Naive thymus-derived CD8-positive, alpha-beta T cell (primary cell): Measurements from ENCODE around the gene CAPZA2. TPM values are rescaled to one million over a fixed set of nuclear protein-coding genes. Genes with fewer than 3 reads are reported as not detected.
"Not testable (repeated sequence)": the region's sequence is repeated elsewhere in the genome, so short reads cannot be mapped to it uniquely, and the experiment has no call there.

Source experiments
- ATAC-seq, 2 donors: fragments of 150-1000 bp; cut with Tn5 transposase in 1 of 2; sonication (Bioruptor Pico), chemical (Tn5 transposase) in 1 of 2; 1 replicate in 1 of 2; 2 replicates in 1 of 2; pipeline ENCODE4 v1.10.0; 2021; ENCODE audit warnings: mild to moderate bottlenecking in 2 of 2, moderate library complexity in 2 of 2
- POLR2A ChIA-PET: fragments of 350-600 bp; sonication (Branson Sonifier 250); formaldehyde crosslinking; loops from one replicate; lab custom pipeline; 2021; ENCODE audit warnings: antibody characterized with exemption; lab: Charles Lee
- DNase-seq, 10 donors: peaks; one replicate each; pipeline versions ENCODE4 v3.0.0 to v3.0.0-alpha.2; 2020 to 2022
- H3K27ac Mint-ChIP-seq, 10 donors: one replicate each; pipeline ENCODE4 v1.8.0; 2020 to 2022; ENCODE audit warnings: mild to moderate bottlenecking in 10 of 10, mixed read lengths in 10 of 10, moderate library complexity in 4 of 10, inconsistent platforms in 1 of 10
- H3K27me3 Mint-ChIP-seq, 5 donors: one replicate each; pipeline ENCODE4 v1.8.0; 2021 to 2022; ENCODE audit warnings: mixed read lengths in 5 of 5
- H3K36me3 Mint-ChIP-seq, 3 donors: one replicate each; pipeline ENCODE4 v1.8.0; 2020 to 2022; ENCODE audit warnings: mixed read lengths in 3 of 3, mild to moderate bottlenecking in 2 of 3, inconsistent platforms in 1 of 3
- H3K4me1 Mint-ChIP-seq, 4 donors: one replicate each; pipeline ENCODE4 v1.8.0; 2021 to 2022; ENCODE audit warnings: mixed read lengths in 4 of 4
- H3K4me3 Mint-ChIP-seq, 10 donors: one replicate each; pipeline ENCODE4 v1.8.0; 2020 to 2022; ENCODE audit warnings: mild to moderate bottlenecking in 10 of 10, mixed read lengths in 10 of 10, moderate library complexity in 6 of 10, inconsistent platforms in 1 of 10
- H3K9me3 Mint-ChIP-seq, 9 donors: one replicate each; pipeline ENCODE4 v1.8.0; 2020 to 2022; ENCODE audit warnings: mixed read lengths in 9 of 9, mild to moderate bottlenecking in 3 of 9, inconsistent platforms in 1 of 9, moderate library complexity in 1 of 9
- polyA plus RNA-seq, 3 donors: library from polyadenylated mRNA; unstranded; fragments of 300-500 nt; fragmentation: Illumina TruSeq; gene quantifications; one replicate each; pipeline ENCODE4 v1.2.3, GENCODE V29; 2021
- total RNA-seq, 8 experiments: library from RNA in 2 of 8; stranded (reverse) in 2 of 8; gene quantifications; one replicate each; pipeline ENCODE4 v1.2.3 and lab custom pipeline; 2021 to 2026

The CAPZA2 gene
- total and polyA plus RNA-seq, 5 experiments from 2014 or later, result 88.4 to 190 (median 157) TPM

DNA sequence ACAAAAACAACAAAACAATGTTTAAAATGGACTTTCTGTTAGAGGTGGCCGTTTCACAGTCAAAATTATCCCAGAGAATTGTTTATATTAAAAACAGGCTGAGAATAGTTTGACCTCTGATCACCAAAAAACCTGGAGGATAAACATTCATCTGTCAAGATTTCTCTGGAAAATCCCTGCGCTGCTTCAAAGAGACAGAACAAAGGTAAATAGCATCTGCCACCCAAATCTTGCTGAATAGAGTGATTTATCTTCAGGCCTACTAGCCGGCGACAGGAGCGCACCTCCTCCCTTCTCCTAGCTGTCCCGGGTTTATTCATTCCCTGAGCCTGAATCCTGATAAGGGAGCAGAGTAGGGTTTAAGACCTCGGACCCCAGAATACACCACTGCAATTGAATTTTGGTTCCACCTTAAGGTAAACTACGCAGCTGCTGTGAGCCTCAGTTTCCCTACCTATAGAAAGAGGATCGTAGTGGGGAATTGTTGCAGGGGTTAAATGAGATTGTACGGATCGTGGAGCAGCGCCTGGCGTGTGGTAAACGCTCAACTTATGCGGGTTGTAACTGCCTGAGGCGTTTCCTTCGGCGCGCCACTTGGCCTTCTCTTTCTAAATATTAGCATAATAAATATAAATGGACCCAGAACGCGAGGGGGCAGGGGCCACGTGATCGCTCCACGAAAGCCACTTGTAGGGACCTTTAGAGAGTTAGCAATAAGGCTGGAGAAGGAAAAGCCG, 90.4 kb downstream of the CAPZA2 start:
- DNase-seq, result no peak
- POLR2A ChIA-PET, result no interaction called here
- no peaks in the 10 kb centered on the region for H3K36me3 Mint-ChIP-seq

DNA sequence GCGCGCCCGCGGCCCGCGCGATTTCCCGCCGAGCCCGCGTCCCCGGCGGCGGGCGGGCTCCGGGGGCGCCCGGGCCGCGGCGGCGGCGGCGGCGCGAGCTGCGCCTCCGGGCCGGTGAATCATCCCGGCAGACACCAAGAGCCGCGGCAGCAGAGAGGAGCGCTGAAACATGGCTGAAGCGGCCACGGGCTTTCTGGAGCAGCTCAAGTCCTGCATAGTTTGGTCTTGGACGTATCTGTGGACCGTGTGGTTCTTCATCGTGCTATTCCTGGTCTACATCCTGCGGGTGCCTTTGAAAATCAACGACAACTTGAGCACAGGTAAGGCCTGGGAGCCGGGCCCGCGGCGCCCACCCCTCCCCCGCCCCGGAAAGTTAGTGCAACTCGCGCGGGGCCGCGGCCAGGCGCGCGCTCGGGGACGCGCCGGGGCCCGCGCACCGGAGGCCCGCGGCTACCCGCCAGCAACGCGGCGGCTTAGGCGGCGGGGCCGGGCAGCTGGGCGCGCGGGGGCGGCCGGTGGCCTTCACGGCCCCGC, 91.1 kb downstream of the CAPZA2 start, which contains the start of gene ST7:
ST7 (plus strand) TSS at position 130 of the 534 bp plus-strand sequence; CDS start at position 170, 40 bp downstream.
- H3K4me1 Mint-ChIP-seq, result peaks cover 10 to 19% (median 17%) of the 10 kb centered on the region in 4 donors
- H3K27me3 Mint-ChIP-seq, result peaks cover 0 to 3% (median 0%) of the 10 kb centered on the region in 5 donors
- POLR2A ChIA-PET, result interaction anchor here (1.0 kb wide), 1 partner anchor 91 kb away, joined by 4 read pairs; the partner anchor contains the start of gene CAPZA2
- no peaks in the 10 kb centered on the region for H3K9me3 Mint-ChIP-seq
- ATAC-seq (peak; percentile 85 to 87), DNase-seq (peak; percentile 39 to 78 (median 56))
- H3K27ac Mint-ChIP-seq, result peak within 1 kb of the TSS; percentile 67 to 96 (median 90)
- H3K36me3 Mint-ChIP-seq, result no peaks in the 10 kb centered on the region
- peak within 1 kb of the TSS; percentile 80 to 97 (median 94) for H3K4me3 Mint-ChIP-seq

More for the DNA sequence above, 90.4 kb downstream of the CAPZA2 start:
- no peaks in the 10 kb centered on the region for H3K9me3 Mint-ChIP-seq
- peaks cover 10 to 19% (median 17%) of the 10 kb centered on the region in 4 donors for H3K4me1 Mint-ChIP-seq
- peak overlapping the region; percentile 70 to 90 (median 83) for H3K4me3 Mint-ChIP-seq
- ATAC-seq, result peak; percentile 15 to 16
- H3K27me3 Mint-ChIP-seq, result peaks cover 0 to 3% (median 0%) of the 10 kb centered on the region in 5 donors
- H3K27ac Mint-ChIP-seq, result peak overlapping the region in 8 of 10 donors; percentile 15 to 87 (median 68)

DNA sequence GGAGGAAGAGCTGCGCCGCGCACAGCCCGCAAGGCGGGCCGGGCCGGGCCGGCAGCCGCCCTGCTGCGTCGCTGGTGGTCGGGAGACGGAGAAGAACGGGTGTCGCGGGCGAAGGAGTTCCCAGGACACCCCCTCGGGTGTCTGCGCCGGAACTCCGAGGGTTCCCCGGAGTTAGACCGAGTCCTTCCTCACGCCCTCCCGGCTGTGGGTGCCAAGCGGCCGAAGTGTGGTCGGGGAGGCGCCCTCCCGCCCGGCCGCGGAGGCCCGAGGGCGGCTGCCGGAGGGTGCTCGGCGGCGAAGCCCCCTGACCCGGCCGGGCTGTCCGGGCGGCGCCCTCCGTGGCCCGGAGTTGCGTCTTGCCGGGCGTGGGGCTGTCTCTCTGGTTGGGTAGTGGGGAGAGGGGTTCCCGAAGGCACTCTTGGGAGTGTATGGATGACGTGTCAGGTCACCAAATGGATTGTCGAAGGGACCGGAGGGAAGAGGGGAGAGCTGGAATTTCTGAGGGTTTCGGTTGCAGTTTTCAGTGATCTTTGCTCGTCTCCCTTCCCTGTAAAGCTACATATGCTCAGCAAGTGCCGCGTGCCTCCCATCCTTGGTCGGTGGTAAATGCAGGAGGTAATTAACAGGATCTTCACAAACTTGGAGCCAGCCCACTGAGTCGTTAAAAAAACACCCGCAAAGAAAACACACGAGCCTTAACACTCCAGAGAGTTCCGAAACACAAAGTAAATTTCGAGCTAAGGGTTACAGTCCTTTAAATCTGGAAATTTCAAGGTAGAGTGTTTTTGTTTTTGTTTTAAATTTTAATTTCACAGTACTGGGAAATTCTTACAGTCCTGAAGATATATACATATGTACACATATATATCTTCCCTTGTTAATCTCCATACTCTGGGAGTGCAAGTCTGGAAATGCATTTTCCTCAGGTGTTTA, 91.8 kb downstream of the CAPZA2 start:
- peak overlapping the region; percentile 67 to 96 (median 90) for H3K27ac Mint-ChIP-seq
- DNase-seq (peak in 5 of 10 donors; percentile 13 to 69 (median 28)), ATAC-seq (peak; percentile 2 to 28)
- no peaks in the 10 kb centered on the region for H3K36me3 Mint-ChIP-seq
- H3K4me1 Mint-ChIP-seq, result peaks cover 10 to 19% (median 17%) of the 10 kb centered on the region in 4 donors
- POLR2A ChIA-PET, result interaction anchor here (1.0 kb wide), 1 partner anchor 92 kb away, joined by 4 read pairs; the partner anchor contains the start of gene CAPZA2
- no peaks in the 10 kb centered on the region for H3K9me3 Mint-ChIP-seq
- H3K4me3 Mint-ChIP-seq, result peak overlapping the region; percentile 80 to 97 (median 94)
- peaks cover 0 to 2% (median 0%) of the 10 kb centered on the region in 5 donors for H3K27me3 Mint-ChIP-seq

DNA sequence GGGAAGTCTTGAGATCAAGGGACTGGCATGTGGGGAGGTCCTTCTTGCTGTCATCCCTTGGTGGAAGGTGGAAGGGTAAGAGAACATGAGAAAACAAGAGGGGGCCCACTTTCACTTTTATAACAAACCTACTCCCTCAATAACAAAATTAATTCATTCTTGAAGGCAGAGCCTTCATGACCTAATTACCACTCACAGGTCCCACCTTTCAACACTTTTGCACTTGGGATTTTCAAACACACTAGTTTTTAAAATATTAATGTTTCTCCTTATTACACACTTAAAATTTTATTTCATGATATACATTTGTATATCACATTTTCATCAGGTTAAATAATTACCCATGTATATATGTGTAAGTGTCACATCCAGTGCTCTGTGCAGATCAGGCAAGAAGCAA, 93.0 kb downstream of the CAPZA2 start:
- DNase-seq (no peak), ATAC-seq (no peak)
- POLR2A ChIA-PET, result no interaction called here
- Mint-ChIP-seq H3K9me3 (no peaks in the 10 kb centered on the region), H3K27me3 (peaks cover 0 to 2% (median 0%) of the 10 kb centered on the region in 5 donors), H3K4me3 (peak overlapping the region in 9 of 10 donors; percentile 4 to 96 (median 83)), H3K36me3 (no peaks in the 10 kb centered on the region), H3K4me1 (peaks cover 10 to 19% (median 17%) of the 10 kb centered on the region in 4 donors), H3K27ac (peak overlapping the region in 4 of 10 donors; percentile 23 to 86 (median 74))

DNA sequence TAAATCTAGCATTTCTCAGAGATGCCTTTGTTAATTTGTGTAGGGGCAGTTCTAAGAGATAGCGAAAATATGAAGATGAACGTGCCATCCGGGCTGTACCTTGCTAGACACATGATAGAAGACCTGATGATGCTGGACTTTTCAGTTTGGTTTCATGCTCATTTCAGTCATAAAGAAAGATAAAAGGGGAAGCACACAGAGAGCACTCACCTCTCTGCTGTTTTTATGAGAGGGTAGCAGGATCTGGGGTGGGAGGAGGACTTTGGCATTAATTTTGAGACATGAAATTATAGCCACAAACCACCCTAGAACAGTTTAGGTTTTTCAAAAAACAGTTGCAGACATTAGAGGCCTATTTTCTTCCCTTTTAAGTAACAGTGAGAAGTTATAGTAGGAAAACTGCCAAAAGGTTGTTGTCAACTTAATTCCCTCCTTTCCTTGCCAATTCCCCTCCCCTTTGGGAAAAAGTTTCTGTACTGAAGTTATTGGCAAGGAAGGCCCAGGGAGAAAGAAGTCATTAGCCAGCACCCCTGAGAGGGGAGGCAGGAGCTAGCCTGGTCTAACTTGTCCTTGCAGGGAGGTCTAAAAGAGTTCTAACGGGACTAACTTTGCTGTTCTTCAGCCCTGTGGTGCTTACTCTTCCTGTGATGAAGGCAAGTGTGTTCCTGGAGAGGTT, 93.6 kb downstream of the CAPZA2 start:
- Mint-ChIP-seq H3K36me3 (no peaks in the 10 kb centered on the region), H3K4me3 (no peak overlapping the region), H3K9me3 (no peaks in the 10 kb centered on the region), H3K27me3 (no peaks in the 10 kb centered on the region), H3K27ac (peak overlapping the region in 4 of 10 donors; percentile 2 to 28 (median 23)), H3K4me1 (peaks cover 12 to 21% (median 17%) of the 10 kb centered on the region in 4 donors)
- POLR2A ChIA-PET, result no interaction called here
- DNase-seq, result no peak
- no peak for ATAC-seq

DNA sequence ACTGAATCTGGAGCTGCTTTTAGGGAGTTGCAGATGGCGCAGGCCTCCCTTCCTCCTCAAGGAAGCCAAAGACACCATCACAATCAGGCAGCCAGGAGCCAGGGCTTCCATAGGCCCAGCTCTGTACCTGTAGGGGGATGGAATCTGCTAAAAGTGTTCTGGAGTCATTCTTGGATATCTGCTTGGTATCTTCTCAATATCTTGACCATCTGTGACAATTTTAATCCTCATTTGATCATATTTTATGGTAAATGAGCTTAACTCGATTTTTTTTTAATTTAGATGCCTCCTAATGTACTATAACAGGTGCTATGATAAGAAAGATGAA, 94.1 kb downstream of the CAPZA2 start:
- POLR2A ChIA-PET, result no interaction called here
- H3K27ac Mint-ChIP-seq, result peak overlapping the region in 2 of 10 donors; percentile 2 to 28
- peaks cover 12 to 21% (median 17%) of the 10 kb centered on the region in 4 donors for H3K4me1 Mint-ChIP-seq
- no peaks in the 10 kb centered on the region for H3K9me3 Mint-ChIP-seq
- ATAC-seq, result no peak
- no peaks in the 10 kb centered on the region for H3K36me3 Mint-ChIP-seq
- H3K4me3 Mint-ChIP-seq, result no peak overlapping the region
- no peaks in the 10 kb centered on the region for H3K27me3 Mint-ChIP-seq
- DNase-seq, result no peak

DNA sequence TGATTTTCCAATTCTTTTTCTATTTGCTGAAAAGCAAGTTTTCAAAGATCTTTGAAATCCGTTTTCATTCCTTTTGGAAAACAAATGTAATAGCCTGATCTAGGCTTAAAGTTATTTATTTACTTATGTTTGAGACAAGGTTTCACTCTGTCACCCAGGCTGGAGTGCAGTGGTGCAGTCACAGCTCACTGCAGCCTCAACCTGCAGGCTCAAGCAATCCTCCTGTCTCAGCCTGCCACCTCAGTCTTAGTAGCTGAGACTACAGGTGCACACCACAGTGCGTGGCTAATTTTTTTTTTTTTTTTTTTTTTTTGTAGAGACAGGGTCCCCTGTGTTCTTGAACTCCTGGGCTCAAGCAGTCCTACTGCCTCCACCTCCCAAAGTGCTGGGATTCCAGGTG, 95.5 kb downstream of the CAPZA2 start:
- Mint-ChIP-seq H3K27ac (no peak overlapping the region), H3K36me3 (no peaks in the 10 kb centered on the region), H3K4me3 (no peak overlapping the region), H3K9me3 (no peaks in the 10 kb centered on the region), H3K4me1 (peaks cover 11 to 29% (median 16%) of the 10 kb centered on the region in 4 donors), H3K27me3 (no peaks in the 10 kb centered on the region)
- no peak for ATAC-seq
- no peak for DNase-seq
- POLR2A ChIA-PET, result no interaction called here

DNA sequence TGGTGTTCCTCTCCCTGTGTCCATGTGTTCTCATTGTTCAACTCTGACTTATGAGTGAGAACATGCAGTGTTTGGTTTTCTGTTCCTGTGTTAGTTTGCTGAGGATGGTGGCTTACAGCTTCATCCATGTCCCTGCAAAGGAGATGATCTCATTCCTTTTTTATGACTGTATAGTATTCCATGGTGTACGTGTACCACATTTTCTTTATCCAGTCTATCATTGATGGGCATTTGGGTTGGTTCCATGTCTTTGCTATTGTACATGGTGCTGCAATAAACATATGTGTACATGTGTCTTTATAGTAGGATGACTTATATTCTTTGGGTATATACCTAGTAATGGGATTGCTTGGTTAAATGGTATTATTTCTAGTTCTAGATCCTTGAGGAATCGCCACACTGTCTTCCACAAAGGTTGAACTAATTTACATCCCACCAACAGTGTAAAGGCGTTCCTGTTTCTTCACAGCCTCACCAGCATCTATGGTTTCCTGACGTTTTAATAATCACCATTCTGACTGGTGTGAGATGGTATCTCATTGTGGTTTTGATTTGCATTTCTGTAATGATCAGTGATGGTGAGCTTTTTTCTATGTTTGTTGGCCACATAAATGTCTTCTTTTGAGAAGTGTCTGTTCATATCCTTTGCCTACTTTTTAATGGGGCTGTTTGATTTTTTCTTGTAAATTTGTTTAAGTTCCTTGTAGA, 99.7 kb downstream of the CAPZA2 start:
- ATAC-seq, H3K4me3 Mint-ChIP-seq, H3K9me3 Mint-ChIP-seq, H3K36me3 Mint-ChIP-seq, POLR2A ChIA-PET, H3K27me3 Mint-ChIP-seq, H3K27ac Mint-ChIP-seq, DNase-seq: not testable (repeated sequence)
- peaks cover 0 to 12% (median under 1%) of the 10 kb centered on the region in 4 donors for H3K4me1 Mint-ChIP-seq

DNA sequence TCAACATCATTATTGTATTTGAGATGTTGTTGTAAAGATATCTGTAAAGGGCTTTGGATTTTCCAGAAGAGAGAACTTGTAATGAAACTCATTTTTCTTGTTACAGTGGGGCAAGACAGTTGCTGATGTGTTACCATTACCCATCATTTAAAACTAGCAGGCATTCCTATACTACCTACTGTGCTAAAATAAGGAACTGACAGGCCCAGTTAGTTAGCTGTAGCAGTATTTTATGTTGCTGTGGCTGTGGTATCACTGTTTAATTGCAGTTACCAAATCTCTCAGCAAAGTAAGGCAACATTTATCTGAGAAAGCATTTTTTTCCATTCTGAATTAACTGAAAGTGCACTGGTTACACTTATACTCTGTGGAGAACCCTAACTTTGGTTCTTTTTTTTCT, 100.8 kb downstream of the CAPZA2 start:
- peaks cover 0 to 12% (median under 1%) of the 10 kb centered on the region in 4 donors for H3K4me1 Mint-ChIP-seq
- no peaks in the 10 kb centered on the region for H3K36me3 Mint-ChIP-seq
- POLR2A ChIA-PET, result no interaction called here
- no peaks in the 10 kb centered on the region for H3K9me3 Mint-ChIP-seq
- ATAC-seq, result no peak
- H3K4me3 Mint-ChIP-seq, result no peak overlapping the region
- H3K27me3 Mint-ChIP-seq, result peaks cover 0 to 4% (median under 1%) of the 10 kb centered on the region in 5 donors
- H3K27ac Mint-ChIP-seq, result no peak overlapping the region
- DNase-seq, result no peak

DNA sequence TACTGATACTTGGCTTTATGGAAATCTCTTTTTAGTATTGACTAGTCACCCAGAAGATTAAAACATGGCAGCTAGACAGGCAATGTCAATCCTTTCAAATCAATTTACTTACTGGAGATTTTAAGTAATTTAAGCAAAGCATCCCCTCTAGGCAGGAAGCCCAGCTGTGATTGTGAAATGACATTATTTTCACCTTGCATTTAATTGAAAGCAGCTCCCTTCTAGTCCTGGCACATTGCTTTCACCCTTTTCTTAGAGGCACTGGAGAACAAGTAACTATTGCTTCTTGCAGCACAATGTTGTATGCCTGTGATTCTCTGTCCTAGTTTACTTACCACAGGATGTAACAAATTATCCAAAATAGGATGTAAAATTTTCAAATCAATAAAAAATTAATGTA, 104.2 kb downstream of the CAPZA2 start:
- Mint-ChIP-seq H3K36me3 (no peaks in the 10 kb centered on the region), H3K27me3 (peaks cover 0 to 21% (median 5%) of the 10 kb centered on the region in 5 donors), H3K4me1 (peaks cover 0 to 10% (median 0%) of the 10 kb centered on the region in 4 donors), H3K4me3 (no peak overlapping the region), H3K27ac (no peak overlapping the region), H3K9me3 (no peaks in the 10 kb centered on the region)
- no peak for ATAC-seq
- POLR2A ChIA-PET, result no interaction called here
- DNase-seq, result no peak

DNA sequence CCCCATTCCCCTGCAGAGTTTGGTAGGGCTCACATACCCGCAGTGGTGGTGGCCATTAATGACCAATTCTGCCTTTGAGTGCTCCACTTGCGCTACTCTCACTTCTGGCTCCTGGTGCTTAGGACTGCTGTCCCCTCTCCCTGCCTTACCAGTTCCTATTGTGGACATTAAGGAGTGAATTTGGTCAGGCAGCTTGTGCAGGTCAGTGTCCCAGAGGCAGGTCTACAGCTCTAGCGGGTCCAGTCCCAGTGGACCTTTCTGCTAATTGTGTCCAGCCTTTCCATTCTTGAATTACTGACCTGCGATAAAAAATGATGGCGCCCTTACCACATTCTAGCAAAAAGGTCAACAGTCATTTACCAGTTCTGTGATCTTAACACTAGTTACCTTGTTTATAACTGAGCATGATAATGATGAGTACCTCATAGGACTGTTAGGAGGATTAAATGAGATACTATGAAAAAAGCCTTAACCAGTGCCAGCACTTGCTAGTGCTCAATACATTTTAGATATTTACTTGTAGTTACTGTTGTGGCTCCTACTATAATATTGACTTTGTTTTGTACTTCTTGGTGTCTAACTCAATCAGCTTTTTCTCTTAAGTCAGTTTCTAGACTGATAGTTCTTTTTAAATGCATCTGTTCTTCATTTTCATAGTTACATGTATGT, 105.0 kb downstream of the CAPZA2 start:
- ATAC-seq, result no peak
- POLR2A ChIA-PET, result no interaction called here
- Mint-ChIP-seq H3K27me3 (peaks cover 0 to 21% (median 7%) of the 10 kb centered on the region in 5 donors), H3K27ac (no peak overlapping the region), H3K9me3 (no peaks in the 10 kb centered on the region), H3K36me3 (no peaks in the 10 kb centered on the region), H3K4me1 (peaks cover 0 to 4% (median 0%) of the 10 kb centered on the region in 4 donors), H3K4me3 (no peak overlapping the region)
- DNase-seq, result no peak
